CD8-positive, alpha-beta memory T cell (primary cell): ENCODE results near the gene CAV3. TPM values are rescaled to one million over a fixed set of nuclear protein-coding genes. Genes with fewer than 3 reads are reported as not detected.

Experiments used
- CTCF ChIA-PET: fragments of 350-600 bp; sonication (Branson Sonifier 250); formaldehyde crosslinking; loops from one replicate; lab custom pipeline; 2021; ENCODE audit warnings: antibody characterized with exemption; lab: Charles Lee
- POLR2A ChIA-PET: fragments of 350-600 bp; sonication (Branson Sonifier 250); formaldehyde crosslinking; loops from one replicate; lab custom pipeline; 2021; ENCODE audit warnings: antibody characterized with exemption; lab: Charles Lee
- DNase-seq, 5 donors: peaks; one replicate each; pipeline versions ENCODE4 v3.0.0 to v3.0.0-alpha.2; 2020 to 2022; ENCODE audit warnings: mixed read lengths in 1 of 5
- H3K27ac ChIP-seq: one replicate; pipeline ENCODE4 v1.7.0; 2013; ENCODE audit warnings: low read depth, mild to moderate bottlenecking, low read length, moderate library complexity
- H3K27me3 ChIP-seq: 2 replicates; pipeline ENCODE4 v1.7.0; 2013; ENCODE audit warnings: low read length, mild to moderate bottlenecking; ENCODE audit not compliant: insufficient read depth, poor library complexity, severe bottlenecking
- H3K36me3 ChIP-seq: 2 replicates; pipeline ENCODE4 v1.7.0; 2013; ENCODE audit warnings: mild to moderate bottlenecking, low read length, moderate library complexity; ENCODE audit not compliant: insufficient read depth
- H3K4me1 ChIP-seq: 2 replicates; pipeline ENCODE4 v1.7.0; 2013; ENCODE audit warnings: mild to moderate bottlenecking, low read length, moderate library complexity; ENCODE audit not compliant: insufficient read depth
- H3K4me3 ChIP-seq: 2 replicates; pipeline ENCODE4 v1.7.0; 2013; ENCODE audit warnings: mild to moderate bottlenecking, low read length
- H3K9me3 ChIP-seq: 2 replicates; pipeline ENCODE4 v1.7.0; 2013; ENCODE audit warnings: mild to moderate bottlenecking, low read length
- H3K27ac Mint-ChIP-seq, 8 donors: one replicate each; pipeline ENCODE4 v1.8.0; 2020 to 2021; ENCODE audit warnings: mixed read lengths in 8 of 8, mild to moderate bottlenecking in 6 of 8, inconsistent platforms in 3 of 8, moderate library complexity in 3 of 8
- H3K27me3 Mint-ChIP-seq, 2 donors: one replicate each; pipeline ENCODE4 v1.8.0; 2020 to 2021; ENCODE audit warnings: mixed read lengths in 2 of 2, mild to moderate bottlenecking in 1 of 2, moderate library complexity in 1 of 2
- H3K36me3 Mint-ChIP-seq, 3 donors: one replicate each; pipeline ENCODE4 v1.8.0; 2020 to 2021; ENCODE audit warnings: mixed read lengths in 3 of 3, inconsistent platforms in 1 of 3, mild to moderate bottlenecking in 1 of 3
- H3K4me1 Mint-ChIP-seq, 3 donors: one replicate each; pipeline ENCODE4 v1.8.0; 2020 to 2021; ENCODE audit warnings: mixed read lengths in 3 of 3, inconsistent platforms in 1 of 3, mild to moderate bottlenecking in 1 of 3
- H3K4me3 Mint-ChIP-seq, 7 donors: one replicate each; pipeline ENCODE4 v1.8.0; 2020 to 2021; ENCODE audit warnings: mixed read lengths in 7 of 7, mild to moderate bottlenecking in 6 of 7, moderate library complexity in 4 of 7, inconsistent platforms in 2 of 7
- H3K9me3 Mint-ChIP-seq, 5 donors: one replicate each; pipeline ENCODE4 v1.8.0; 2020 to 2022; ENCODE audit warnings: mixed read lengths in 5 of 5, mild to moderate bottlenecking in 3 of 5, moderate library complexity in 2 of 5, inconsistent platforms in 1 of 5
- polyA plus RNA-seq: library from polyadenylated mRNA; unstranded; fragments of 300-500 nt; fragmentation: Illumina TruSeq; gene quantifications from one replicate; pipeline ENCODE4 v1.2.3, GENCODE V29; 2021
- total RNA-seq, 2 experiments: library from RNA; stranded (reverse); gene quantifications; one replicate each; pipeline ENCODE4 v1.2.3, GENCODE V29; 2021

Gene CAV3
- total and polyA plus RNA-seq, 3 experiments from 2014 or later = not detected

GRCh38 chr3:8760506-8760905 is 26.9 kb downstream of the CAV3 start:
- POLR2A ChIA-PET = no interaction called here

DNA sequence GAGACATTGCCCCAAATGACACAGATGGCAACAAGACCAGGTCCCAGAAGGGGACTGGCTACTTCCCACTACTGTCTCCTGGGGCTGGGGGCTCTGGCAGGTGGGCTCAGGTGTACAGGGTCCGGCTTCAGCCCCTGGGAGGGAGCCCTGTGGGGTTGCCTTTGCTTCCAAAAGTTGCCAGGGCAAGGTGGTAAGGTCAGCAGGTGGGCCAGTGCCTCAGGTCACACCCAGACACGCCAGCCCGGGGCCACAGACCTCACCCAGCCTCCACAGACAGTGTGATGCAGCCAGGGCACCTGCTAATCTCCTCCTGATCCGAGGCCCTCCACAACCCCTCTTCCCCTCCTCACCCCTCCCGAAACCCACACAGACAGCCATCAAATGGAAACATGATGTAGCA is 28.3 kb downstream of the CAV3 start:
- Mint-ChIP-seq H3K9me3 (no peaks in the 10 kb centered on the region), H3K36me3 (no peaks in the 10 kb centered on the region), H3K4me3 (no peak overlapping the region), H3K27ac (no peak overlapping the region), H3K4me1 (no peaks in the 10 kb centered on the region), H3K27me3 (peaks cover 0 to 5% of the 10 kb centered on the region in 2 donors)
- no peaks in the 10 kb centered on the region for H3K4me1 ChIP-seq
- CTCF ChIA-PET = interaction anchor here (1.0 kb wide), 1 partner anchor 9 kb away, joined by 4 read pairs; no protein-coding TSS in a partner anchor
- H3K27me3 ChIP-seq = no peaks in the 10 kb centered on the region
- POLR2A ChIA-PET = no interaction called here
- H3K4me3 ChIP-seq = no peak overlapping the region
- no peaks in the 10 kb centered on the region for H3K36me3 ChIP-seq
- no peaks in the 10 kb centered on the region for H3K9me3 ChIP-seq
- H3K27ac ChIP-seq = no peak overlapping the region
- no peak for DNase-seq

More at GRCh38 chr3:8760506-8760905, 26.9 kb downstream of the CAV3 start:
- no peak overlapping the region for H3K27ac ChIP-seq
- H3K4me1 Mint-ChIP-seq = no peaks in the 10 kb centered on the region
- CTCF ChIA-PET = no interaction called here
- H3K4me3 ChIP-seq = no peak overlapping the region
- no peaks in the 10 kb centered on the region for H3K4me1 ChIP-seq
- H3K27me3 ChIP-seq = no peaks in the 10 kb centered on the region
- peaks cover 1 to 5% of the 10 kb centered on the region in 2 donors for H3K27me3 Mint-ChIP-seq
- no peaks in the 10 kb centered on the region for H3K9me3 Mint-ChIP-seq
- H3K36me3 Mint-ChIP-seq = no peaks in the 10 kb centered on the region
- H3K4me3 Mint-ChIP-seq = no peak overlapping the region
- no peak overlapping the region for H3K27ac Mint-ChIP-seq
- H3K36me3 ChIP-seq = no peaks in the 10 kb centered on the region
- H3K9me3 ChIP-seq = no peaks in the 10 kb centered on the region
- DNase-seq = no peak

DNA sequence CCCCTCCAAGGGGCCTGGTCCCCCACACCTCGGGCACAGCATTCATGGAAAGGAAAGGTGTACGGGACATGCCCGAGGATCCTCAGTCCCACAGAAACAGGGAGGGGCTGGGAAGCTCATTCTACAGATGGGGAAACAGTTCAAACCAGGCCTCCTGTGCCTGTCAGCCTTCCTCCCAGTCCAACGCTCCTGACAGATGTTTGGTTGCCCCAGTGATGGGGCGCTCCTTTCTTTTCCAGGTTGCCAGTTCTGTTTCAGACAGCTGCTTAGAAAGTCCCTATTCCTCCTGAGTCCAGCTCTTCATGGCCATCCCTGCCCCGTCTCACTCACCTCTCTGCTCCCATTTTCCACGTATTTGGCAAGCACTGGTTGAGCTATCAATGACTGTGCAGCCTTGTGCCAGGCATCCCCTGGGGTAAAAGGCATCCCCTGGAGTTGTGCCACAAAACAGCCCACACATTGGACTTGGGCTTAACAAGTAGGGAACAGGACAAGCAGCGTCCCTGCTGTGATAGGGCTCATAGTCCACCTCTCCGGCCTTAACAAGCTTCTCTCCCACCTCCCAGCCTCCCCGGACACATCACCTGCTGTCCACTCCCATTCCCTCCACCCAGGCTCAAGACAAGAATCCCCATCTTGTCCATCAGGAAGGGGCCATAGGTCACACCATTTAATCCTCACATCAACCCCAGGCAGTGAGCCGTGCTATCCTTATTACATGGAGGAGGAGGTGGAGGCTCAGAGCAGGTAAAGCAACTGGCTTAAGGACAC is 29.2 kb downstream of the CAV3 start:
- Mint-ChIP-seq H3K27me3 (peaks cover 0 to 5% of the 10 kb centered on the region in 2 donors), H3K27ac (no peak overlapping the region)

GRCh38 chr3:8764528-8764927 is 30.9 kb downstream of the CAV3 start:
- ChIA-PET POLR2A (no interaction called here), CTCF (no interaction called here)
- no peak for DNase-seq
- Mint-ChIP-seq H3K9me3 (no peaks in the 10 kb centered on the region), H3K27me3 (peaks cover 12 to 16% of the 10 kb centered on the region in 2 donors), H3K4me3 (no peak overlapping the region), H3K27ac (no peak overlapping the region), H3K4me1 (peaks cover 9 to 13% (median 11%) of the 10 kb centered on the region in 3 donors), H3K36me3 (no peaks in the 10 kb centered on the region)
- Histone ChIP-seq H3K27me3 (peaks cover 6% of the 10 kb centered on the region), H3K36me3 (no peaks in the 10 kb centered on the region), H3K4me1 (peaks cover 7% of the 10 kb centered on the region), H3K27ac (no peak overlapping the region), H3K9me3 (no peaks in the 10 kb centered on the region), H3K4me3 (no peak overlapping the region)

More for the DNA sequence above, 29.2 kb downstream of the CAV3 start:
- Histone ChIP-seq H3K27me3 (no peaks in the 10 kb centered on the region), H3K27ac (no peak overlapping the region), H3K36me3 (no peaks in the 10 kb centered on the region), H3K9me3 (no peaks in the 10 kb centered on the region), H3K4me1 (no peaks in the 10 kb centered on the region), H3K4me3 (no peak overlapping the region)
- no peaks in the 10 kb centered on the region for H3K4me1 Mint-ChIP-seq
- H3K4me3 Mint-ChIP-seq = no peak overlapping the region
- no peak for DNase-seq
- ChIA-PET CTCF (interaction anchor here (1.0 kb wide), 1 partner anchor 10 kb away, joined by 4 read pairs; no protein-coding TSS in a partner anchor), POLR2A (no interaction called here)
- H3K36me3 Mint-ChIP-seq = no peaks in the 10 kb centered on the region
- no peaks in the 10 kb centered on the region for H3K9me3 Mint-ChIP-seq

DNA sequence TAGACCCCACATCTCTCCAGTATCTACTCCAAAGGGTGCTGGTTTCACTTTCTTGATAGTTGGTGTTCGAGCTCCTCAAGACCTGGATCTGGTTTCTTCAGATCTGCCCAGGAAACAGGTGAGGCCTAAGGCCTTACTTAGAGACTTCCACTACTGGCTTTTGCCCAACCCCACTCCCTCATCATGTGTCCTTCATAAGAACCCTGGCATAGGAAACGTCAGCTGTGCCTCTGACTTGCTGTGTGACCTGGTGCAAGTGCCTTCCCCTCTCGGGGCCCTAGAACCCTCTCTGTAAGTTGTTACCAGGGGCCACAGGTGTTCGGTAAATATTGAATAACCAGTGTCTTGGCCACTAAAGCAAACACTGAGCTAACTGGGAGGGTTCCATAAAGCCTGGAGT is 31.9 kb downstream of the CAV3 start:
- Histone ChIP-seq H3K4me1 (peaks cover 8% of the 10 kb centered on the region), H3K9me3 (no peaks in the 10 kb centered on the region), H3K27ac (no peak overlapping the region), H3K36me3 (no peaks in the 10 kb centered on the region), H3K4me3 (no peak overlapping the region), H3K27me3 (peaks cover 6% of the 10 kb centered on the region)
- DNase-seq = no peak
- Mint-ChIP-seq H3K27me3 (peaks cover 22 to 24% of the 10 kb centered on the region in 2 donors), H3K9me3 (no peaks in the 10 kb centered on the region), H3K4me1 (peaks cover 11 to 19% (median 15%) of the 10 kb centered on the region in 3 donors), H3K4me3 (no peak overlapping the region), H3K27ac (no peak overlapping the region), H3K36me3 (no peaks in the 10 kb centered on the region)
- ChIA-PET POLR2A (no interaction called here), CTCF (interaction anchor here (1.2 kb wide), 1 partner anchor 11 kb away, joined by 3 read pairs; no protein-coding TSS in a partner anchor)

DNA sequence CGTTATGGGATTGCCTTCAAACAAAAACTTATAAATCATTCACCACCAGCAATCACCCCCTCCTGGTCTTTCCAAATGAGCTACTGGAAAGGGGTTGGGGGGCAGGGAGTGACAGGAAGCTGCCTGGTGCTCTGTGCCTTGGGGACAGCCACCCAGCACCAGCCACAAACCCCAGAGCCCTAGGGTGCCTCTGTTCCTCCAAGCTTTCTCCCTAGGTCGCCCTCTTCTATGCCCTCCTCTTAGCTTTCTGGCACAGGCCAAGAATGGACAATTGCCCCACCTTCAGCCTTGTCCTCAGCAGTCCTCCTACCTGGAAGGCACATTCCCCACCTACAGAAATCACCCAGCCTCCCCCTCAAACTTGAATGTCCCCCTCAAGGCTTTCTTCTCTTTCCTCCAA is 32.5 kb downstream of the CAV3 start:
- H3K9me3 ChIP-seq = no peaks in the 10 kb centered on the region
- H3K27me3 Mint-ChIP-seq = peaks cover 26 to 29% of the 10 kb centered on the region in 2 donors
- no peaks in the 10 kb centered on the region for H3K36me3 ChIP-seq
- peaks cover 11 to 19% (median 15%) of the 10 kb centered on the region in 3 donors for H3K4me1 Mint-ChIP-seq
- peak overlapping the region in 1 of 8 donors; percentile 55 for H3K27ac Mint-ChIP-seq
- no peaks in the 10 kb centered on the region for H3K9me3 Mint-ChIP-seq
- no peak overlapping the region for H3K27ac ChIP-seq
- POLR2A ChIA-PET = no interaction called here
- CTCF ChIA-PET = interaction anchor here (1.2 kb wide), 1 partner anchor 10 kb away, joined by 3 read pairs; no protein-coding TSS in a partner anchor
- DNase-seq = no peak
- H3K4me3 ChIP-seq = no peak overlapping the region
- H3K4me3 Mint-ChIP-seq = no peak overlapping the region
- peaks cover 6% of the 10 kb centered on the region for H3K27me3 ChIP-seq
- peaks cover 8% of the 10 kb centered on the region for H3K4me1 ChIP-seq
- no peaks in the 10 kb centered on the region for H3K36me3 Mint-ChIP-seq

DNA sequence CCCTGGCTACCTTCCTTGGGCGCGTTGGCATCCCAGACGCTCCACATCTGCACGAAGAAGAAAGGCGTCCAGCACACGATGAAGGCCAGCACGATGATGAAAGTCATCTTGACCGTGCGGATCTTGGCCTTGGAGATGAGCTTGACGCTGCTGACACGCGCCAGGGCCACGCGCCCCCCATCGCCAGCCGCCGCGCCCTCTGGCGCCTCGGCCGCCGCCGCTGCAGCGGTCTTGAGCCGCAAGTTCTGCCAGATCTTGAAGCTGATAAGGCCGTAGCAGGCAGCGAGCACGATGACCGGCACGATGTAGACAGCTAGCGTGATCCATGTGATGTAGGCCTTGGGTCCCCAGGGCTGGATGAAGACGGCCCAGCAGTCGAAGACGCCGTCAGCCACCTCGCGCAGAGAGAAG is 33.7 kb downstream of the CAV3 start:
- Mint-ChIP-seq H3K27me3 (peaks cover 28 to 29% of the 10 kb centered on the region in 2 donors), H3K4me3 (no peak overlapping the region), H3K27ac (no peak overlapping the region), H3K9me3 (no peaks in the 10 kb centered on the region), H3K4me1 (peaks cover 11 to 19% (median 15%) of the 10 kb centered on the region in 3 donors), H3K36me3 (no peaks in the 10 kb centered on the region)
- Histone ChIP-seq H3K27me3 (peaks cover 6% of the 10 kb centered on the region), H3K9me3 (no peaks in the 10 kb centered on the region), H3K36me3 (no peaks in the 10 kb centered on the region), H3K27ac (no peak overlapping the region), H3K4me1 (peaks cover 8% of the 10 kb centered on the region), H3K4me3 (no peak overlapping the region)
- ChIA-PET CTCF (no interaction called here), POLR2A (no interaction called here)
- no peak for DNase-seq

GRCh38 chr3:8767667-8768363 is 34.2 kb downstream of the CAV3 start:
- peaks cover 11 to 19% (median 15%) of the 10 kb centered on the region in 3 donors for H3K4me1 Mint-ChIP-seq
- H3K4me3 Mint-ChIP-seq = no peak overlapping the region
- Histone ChIP-seq H3K27ac (no peak overlapping the region), H3K27me3 (peaks cover 6% of the 10 kb centered on the region), H3K36me3 (no peaks in the 10 kb centered on the region), H3K4me3 (no peak overlapping the region), H3K4me1 (peaks cover 8% of the 10 kb centered on the region), H3K9me3 (no peaks in the 10 kb centered on the region)
- H3K27me3 Mint-ChIP-seq = peaks cover 28 to 29% of the 10 kb centered on the region in 2 donors
- no peak overlapping the region for H3K27ac Mint-ChIP-seq
- no peaks in the 10 kb centered on the region for H3K36me3 Mint-ChIP-seq
- no peak for DNase-seq
- POLR2A ChIA-PET = no interaction called here
- CTCF ChIA-PET = no interaction called here
- H3K9me3 Mint-ChIP-seq = no peaks in the 10 kb centered on the region
